Peyer's patch (tissue), 4 donors: Measurements from ENCODE around the gene TSPAN18.

Experiments
- POLR2A ChIP-seq, 2 donors: fragments of 450-650 bp; IDR thresholded peaks; one replicate each; pipeline ENCODE4 v1.5.1; 2017; ENCODE audit warnings: antibody characterized with exemption in 2 of 2, mild to moderate bottlenecking in 2 of 2, moderate library complexity in 2 of 2
- TF ChIP-seq, protein P1 (sequence below), 6 experiments: fragments of 450-650 bp in 4 of 6; fragments of 200-600 bp in 2 of 6; sonication (generic) in 1 of 6; IDR thresholded peaks; one replicate each; pipeline ENCODE4 v1.5.1; 2017 to 2019; ENCODE audit warnings: antibody characterized with exemption in 6 of 6, mild to moderate bottlenecking in 3 of 6, moderate library complexity in 1 of 6

DNA sequence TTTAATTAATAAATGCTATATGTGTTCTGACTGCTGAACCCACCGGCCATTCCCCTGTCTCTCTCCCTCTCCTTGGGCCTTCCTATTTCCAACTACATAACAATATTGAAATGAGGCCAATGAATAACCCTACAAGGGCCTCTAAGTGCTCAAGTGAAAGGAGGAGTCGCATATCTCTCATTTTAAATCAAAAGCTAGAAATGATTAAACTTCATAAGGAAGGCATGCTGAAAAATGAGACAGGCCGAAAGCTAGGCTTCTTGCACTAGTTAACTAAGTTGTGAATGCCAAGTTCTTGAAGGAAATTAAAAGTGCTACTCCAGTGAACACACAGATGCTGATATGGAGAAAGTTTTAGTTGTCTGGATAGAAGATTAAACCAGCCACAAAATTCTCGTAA is 109.2 kb downstream of the TSPAN18 start:
- TF ChIP-seq POLR2A (IDR thresholded peaks at IDR 0.05) = no peak
- TF ChIP-seq, protein P1, sequence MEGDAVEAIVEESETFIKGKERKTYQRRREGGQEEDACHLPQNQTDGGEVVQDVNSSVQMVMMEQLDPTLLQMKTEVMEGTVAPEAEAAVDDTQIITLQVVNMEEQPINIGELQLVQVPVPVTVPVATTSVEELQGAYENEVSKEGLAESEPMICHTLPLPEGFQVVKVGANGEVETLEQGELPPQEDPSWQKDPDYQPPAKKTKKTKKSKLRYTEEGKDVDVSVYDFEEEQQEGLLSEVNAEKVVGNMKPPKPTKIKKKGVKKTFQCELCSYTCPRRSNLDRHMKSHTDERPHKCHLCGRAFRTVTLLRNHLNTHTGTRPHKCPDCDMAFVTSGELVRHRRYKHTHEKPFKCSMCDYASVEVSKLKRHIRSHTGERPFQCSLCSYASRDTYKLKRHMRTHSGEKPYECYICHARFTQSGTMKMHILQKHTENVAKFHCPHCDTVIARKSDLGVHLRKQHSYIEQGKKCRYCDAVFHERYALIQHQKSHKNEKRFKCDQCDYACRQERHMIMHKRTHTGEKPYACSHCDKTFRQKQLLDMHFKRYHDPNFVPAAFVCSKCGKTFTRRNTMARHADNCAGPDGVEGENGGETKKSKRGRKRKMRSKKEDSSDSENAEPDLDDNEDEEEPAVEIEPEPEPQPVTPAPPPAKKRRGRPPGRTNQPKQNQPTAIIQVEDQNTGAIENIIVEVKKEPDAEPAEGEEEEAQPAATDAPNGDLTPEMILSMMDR (IDR thresholded peaks at IDR 0.05) = no peak
